ENCODE measurements around the gene MKRN1. TPM values are rescaled to one million over a fixed set of nuclear protein-coding genes. Genes with fewer than 3 reads are reported as not detected.
"Not testable (repeated sequence)": the region's sequence is repeated elsewhere in the genome, so short reads cannot be mapped to it uniquely, and the experiment has no call there.

MKRN1 gene
- total RNA-seq, 4 donors from 2014 or later = 58.1 to 95.8 (median 79.5) TPM

- Histone ChIP-seq H3K9me3 (no peaks in the 10 kb centered on the region), H3K4me3 (no peak overlapping the region), H3K27ac (no peak overlapping the region), H3K4me1 (no peaks in the 10 kb centered on the region), H3K27me3 (no peaks in the 10 kb centered on the region), H3K36me3 (no peaks in the 10 kb centered on the region)
- no peak for TF ChIP-seq POLR2AphosphoS5 (IDR thresholded peaks at IDR 0.05)
- no peak for TF ChIP-seq EP300 (IDR thresholded peaks at IDR 0.05)
- no peak for TF ChIP-seq POLR2A (IDR thresholded peaks at IDR 0.05)
- TF ChIP-seq CTCF (IDR thresholded peaks at IDR 0.05) = no peak
- DNase-seq (ENCODE audit: low spot score in 2 of 2) = no peak
- WGBS = 68% methylated on average over 8 of the region's 8 CpGs
These were observed 61.7 kb downstream of the MKRN1 start for GRCh38 chr7:140417456-140418155.

GRCh38 chr7:140416560-140416959, 62.7 kb downstream of the MKRN1 start:
- no peak for TF ChIP-seq POLR2AphosphoS5 (IDR thresholded peaks at IDR 0.05)
- TF ChIP-seq EP300 (IDR thresholded peaks at IDR 0.05) = no peak
- TF ChIP-seq POLR2A (IDR thresholded peaks at IDR 0.05) = no peak
- no peak for TF ChIP-seq CTCF (IDR thresholded peaks at IDR 0.05)
- Histone ChIP-seq H3K4me3 (no peak overlapping the region), H3K36me3 (no peaks in the 10 kb centered on the region), H3K4me1 (no peaks in the 10 kb centered on the region), H3K27ac (no peak overlapping the region), H3K9me3 (no peaks in the 10 kb centered on the region), H3K27me3 (no peaks in the 10 kb centered on the region)
- DNase-seq (ENCODE audit: low spot score in 2 of 2) = no peak
- 79% methylated on average over 8 of the region's 8 CpGs for WGBS

GRCh38 chr7:140415816-140416215, 63.5 kb downstream of the MKRN1 start:
- WGBS = 92% methylated on average over 9 of the region's 9 CpGs
- not testable (repeated sequence) for H3K27me3 ChIP-seq; DNase-seq (ENCODE audit: low spot score in 2 of 2); H3K9me3 ChIP-seq; H3K4me3 ChIP-seq; H3K36me3 ChIP-seq; H3K27ac ChIP-seq; H3K4me1 ChIP-seq

- Histone ChIP-seq H3K27ac (no peak overlapping the region), H3K9me3 (no peaks in the 10 kb centered on the region), H3K4me1 (no peaks in the 10 kb centered on the region), H3K36me3 (no peaks in the 10 kb centered on the region), H3K4me3 (no peak overlapping the region), H3K27me3 (no peaks in the 10 kb centered on the region)
- 94% methylated on average over 3 of the region's 3 CpGs for WGBS
- no peak for DNase-seq (ENCODE audit: low spot score in 2 of 2)
- TF ChIP-seq EP300 (IDR thresholded peaks at IDR 0.05) (no peak), POLR2A (IDR thresholded peaks at IDR 0.05) (no peak), CTCF (IDR thresholded peaks at IDR 0.05) (no peak), POLR2AphosphoS5 (IDR thresholded peaks at IDR 0.05) (no peak)
These were observed 63.9 kb downstream of the MKRN1 start for GRCh38 chr7:140415361-140415760.

- H3K27ac ChIP-seq = no peak overlapping the region
- no peak for TF ChIP-seq POLR2A (IDR thresholded peaks at IDR 0.05)
- TF ChIP-seq EP300 (IDR thresholded peaks at IDR 0.05) = no peak
- no peak for TF ChIP-seq POLR2AphosphoS5 (IDR thresholded peaks at IDR 0.05)
- TF ChIP-seq CTCF (IDR thresholded peaks at IDR 0.05) = no peak
- H3K36me3 ChIP-seq = no peaks in the 10 kb centered on the region
- no peaks in the 10 kb centered on the region for H3K27me3 ChIP-seq
- 42% methylated on average over 3 of the region's 3 CpGs for WGBS
- no peaks in the 10 kb centered on the region for H3K9me3 ChIP-seq
- no peak for DNase-seq (ENCODE audit: low spot score in 2 of 2)
- peak overlapping the region; percentile 56 for H3K4me3 ChIP-seq
- H3K4me1 ChIP-seq = peaks cover 5% of the 10 kb centered on the region
These were observed 74.7 kb downstream of the MKRN1 start for GRCh38 chr7:140404565-140405065.

Measured in suprapubic skin (tissue), 4 donors.